EL (cell line): ENCODE measurements around the gene SHC4.

Source experiments
- DNase-seq: peaks from one replicate; pipeline ENCODE4 v3.0.0-alpha.2; 2016

The SHC4 gene

GRCh38 chr15:48792408-48792807, 171.3 kb downstream of the SHC4 start:
- no peak for DNase-seq

DNA sequence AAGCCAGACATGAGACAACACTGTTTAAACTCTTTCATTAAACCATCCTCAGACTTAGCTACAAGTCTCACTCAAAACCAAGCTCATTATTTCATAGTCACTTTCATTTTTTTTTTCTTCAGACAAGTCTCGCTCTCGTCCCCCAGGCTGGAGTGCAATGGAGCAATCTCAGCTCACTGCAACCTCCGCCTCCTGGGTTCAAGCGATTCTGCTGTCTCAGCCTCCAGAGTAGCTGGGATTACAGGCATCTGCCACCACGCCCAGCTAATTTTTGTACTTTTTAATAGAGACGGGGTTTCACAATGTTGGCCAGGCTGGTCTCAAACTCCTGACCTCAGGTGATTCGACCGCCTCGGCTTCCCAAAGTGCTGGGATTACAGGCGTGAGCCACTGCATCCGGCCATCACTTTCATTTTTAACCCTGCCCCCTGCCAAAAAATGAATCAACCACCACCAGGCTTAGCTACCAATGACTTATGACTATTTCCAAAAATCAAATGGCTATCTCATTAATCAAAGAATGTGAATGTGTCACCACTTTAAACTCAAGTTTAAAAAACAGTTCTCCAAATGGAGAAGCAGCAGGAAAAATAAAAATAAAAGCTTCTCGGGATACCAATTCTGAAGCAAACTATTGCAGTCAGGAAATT, 173.1 kb downstream of the SHC4 start:
- peak; percentile 53 for DNase-seq

DNA sequence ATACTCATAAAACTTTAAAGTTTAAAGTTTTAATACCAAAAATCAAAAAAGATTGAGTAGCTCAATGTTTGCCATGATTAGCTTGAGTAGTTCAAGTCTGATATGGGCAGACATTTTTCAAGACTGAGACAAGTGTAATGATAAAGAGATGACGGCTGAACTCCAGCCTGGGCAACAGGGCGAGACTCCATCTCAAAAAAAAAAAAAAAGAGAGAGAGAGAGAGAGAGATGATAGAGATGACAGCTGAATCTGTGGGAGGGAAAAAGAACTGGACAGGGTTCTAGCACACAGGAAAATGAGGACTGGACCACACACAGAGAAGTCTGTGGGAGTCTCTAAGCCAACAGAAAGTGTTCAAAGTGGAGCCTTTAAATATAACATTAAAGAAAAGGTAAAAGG, 178.0 kb downstream of the SHC4 start:
- DNase-seq = no peak

DNA sequence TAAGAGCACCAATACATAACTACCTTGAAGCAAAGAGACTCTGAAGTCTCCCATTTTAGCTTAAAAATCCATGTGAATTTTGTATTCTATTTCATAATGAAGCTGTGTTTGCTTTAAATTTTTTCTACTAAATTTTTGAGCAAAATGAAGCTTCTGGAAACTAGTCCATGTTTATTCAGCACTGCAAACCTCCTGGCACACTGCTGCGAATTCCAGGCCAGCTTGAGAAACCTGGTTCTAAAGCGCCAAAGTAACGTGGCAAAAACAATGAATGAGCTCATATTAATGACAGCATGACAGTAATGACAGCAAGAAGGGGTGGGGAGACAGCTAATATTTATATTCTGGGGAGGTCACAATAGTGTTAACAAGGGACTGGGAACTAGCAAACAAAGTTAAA, 178.5 kb downstream of the SHC4 start:
- no peak for DNase-seq

GRCh38 chr15:48784756-48785155, 179.0 kb downstream of the SHC4 start:
- no peak for DNase-seq

GRCh38 chr15:48782911-48783310, 180.8 kb downstream of the SHC4 start:
- DNase-seq = no peak

DNA sequence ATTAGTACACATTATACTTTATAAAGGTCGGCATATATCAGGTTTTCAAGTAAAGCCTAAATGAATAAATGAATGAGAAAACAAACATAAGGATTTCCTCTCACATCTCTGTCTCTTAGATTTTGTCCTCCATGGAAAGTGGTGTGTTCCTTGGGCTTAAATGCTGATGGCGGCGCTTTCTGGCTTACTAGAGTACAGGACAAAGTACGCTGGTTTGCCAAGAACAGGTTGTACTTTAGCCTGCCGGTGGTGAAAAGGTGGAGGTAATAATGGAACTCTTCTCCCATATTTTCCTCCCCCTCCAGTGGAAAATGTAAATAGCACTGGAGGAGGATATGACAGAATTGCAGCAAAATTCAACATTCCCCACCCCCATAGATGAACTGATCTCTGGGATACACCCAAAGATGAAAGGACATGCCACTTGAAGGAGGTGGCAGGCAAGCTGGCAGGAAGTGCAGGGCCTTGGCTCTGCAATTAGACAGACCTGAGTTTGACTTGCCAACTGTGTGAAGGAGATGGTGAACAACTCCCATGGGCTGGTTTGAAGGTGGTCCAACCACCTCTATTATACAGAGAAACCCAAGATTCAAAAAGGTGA, 182.1 kb downstream of the SHC4 start:
- no peak for DNase-seq

DNA sequence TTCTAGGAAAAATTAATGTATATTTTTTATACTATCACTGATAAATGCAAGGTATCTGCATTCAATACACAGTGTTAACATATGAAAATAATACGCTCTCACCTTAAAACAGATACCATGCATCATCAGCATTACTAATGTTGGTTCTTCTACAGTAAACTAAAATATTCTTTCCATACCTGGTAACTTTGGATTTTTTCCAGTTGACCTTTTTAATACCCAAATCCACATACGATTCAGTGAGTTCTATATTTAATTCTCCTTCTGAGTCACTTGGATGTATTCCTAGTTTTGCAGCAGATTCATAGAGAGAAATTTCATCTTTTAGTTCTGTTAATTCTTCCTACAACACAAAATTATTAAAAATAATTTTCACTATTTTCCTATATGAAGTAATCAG, 182.7 kb downstream of the SHC4 start:
- no peak for DNase-seq

- no peak for DNase-seq
These were observed 185.4 kb downstream of the SHC4 start for GRCh38 chr15:48778331-48778730.

DNA sequence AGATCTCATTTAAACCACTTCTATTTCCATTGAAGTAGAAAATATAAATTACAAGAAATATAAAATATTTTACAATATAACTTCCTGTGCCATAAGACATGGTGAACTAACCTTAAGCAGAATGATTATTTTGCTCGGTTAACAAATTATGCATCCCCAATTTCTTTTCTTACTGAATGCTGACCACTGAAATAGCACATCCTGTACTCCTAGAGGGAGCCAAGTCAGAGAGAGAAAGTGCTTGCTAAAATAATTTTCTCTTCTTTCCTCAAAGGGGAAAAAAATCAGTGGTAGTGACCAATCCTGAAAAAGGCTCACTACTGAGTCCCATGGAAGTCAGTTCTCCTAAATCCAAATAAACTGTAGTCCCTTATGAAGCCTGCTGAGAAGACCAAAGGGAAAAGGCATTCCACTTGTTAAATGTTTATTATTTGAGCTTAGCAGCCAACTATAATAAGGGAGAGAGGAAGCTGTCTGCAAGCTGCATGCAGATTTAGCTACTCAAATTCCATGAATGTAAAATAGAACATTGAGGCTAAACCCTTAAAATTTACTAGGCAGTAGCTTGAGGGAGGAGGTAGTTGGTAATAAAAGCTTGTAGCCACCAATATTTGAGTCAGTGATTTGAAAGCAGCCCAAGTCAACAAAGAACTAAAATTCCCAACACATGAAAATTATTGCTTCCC, 185.9 kb downstream of the SHC4 start:
- no peak for DNase-seq

GRCh38 chr15:48775546-48775945, 188.2 kb downstream of the SHC4 start:
- no peak for DNase-seq

DNA sequence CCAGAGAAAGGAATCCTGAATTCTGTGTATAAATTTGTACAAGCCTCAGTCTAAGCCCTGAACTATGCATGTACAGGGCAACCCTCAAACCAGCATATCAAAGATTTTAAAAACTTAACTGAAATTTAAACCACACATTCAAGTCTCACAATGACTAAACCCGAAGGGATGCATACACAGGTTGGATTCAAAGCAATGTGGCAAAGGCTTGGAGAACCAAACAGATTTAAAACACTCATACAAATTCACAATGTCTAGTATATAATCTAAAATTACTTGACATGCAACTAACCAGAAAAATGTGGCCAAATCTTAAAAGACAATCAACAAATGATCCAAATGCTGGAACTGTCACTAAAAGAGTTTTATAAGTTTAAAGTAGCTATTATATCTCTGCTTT, 189.2 kb downstream of the SHC4 start:
- peak; percentile 24 for DNase-seq
